ENCODE results near the gene LRG1. TPM values are rescaled to one million over a fixed set of nuclear protein-coding genes. Genes with fewer than 3 reads are reported as not detected.

The LRG1 gene
- polyA plus RNA-seq, 1 donor from 2014 or later = not detected

- TF ChIP-seq POLR2AphosphoS5 (IDR thresholded peaks at IDR 0.05) (no peak), TAF1 (IDR thresholded peaks at IDR 0.05; ENCODE audit: low read depth) (no peak), SMC3 (conservative IDR thresholded peaks at IDR 0.05; ENCODE audit: poor library complexity) (no peak), REST (IDR thresholded peaks at IDR 0.05; ENCODE audit: borderline replicate concordance) (no peak)
- Histone ChIP-seq H3K4me2 (ENCODE audit: low read length) (no peak overlapping the region), H2AFZ (ENCODE audit: low read depth, low read length) (no peak overlapping the region), H3K36me3 (ENCODE audit: insufficient read depth, low read length) (no peaks in the 10 kb centered on the region), H3K9ac (ENCODE audit: low read length) (no peak overlapping the region), H3K27me3 (ENCODE audit: insufficient read depth, low read depth, low read length) (no peaks in the 10 kb centered on the region), H3F3A (ENCODE audit: insufficient read depth, low read length, poor library complexity, severe bottlenecking) (no peaks in the 10 kb centered on the region), H4K20me1 (ENCODE audit: insufficient read depth) (no peaks in the 10 kb centered on the region), H3K4me3 (ENCODE audit: low read length) (no peak overlapping the region), H3K9me3 (ENCODE audit: low read length) (no peaks in the 10 kb centered on the region), H3K27ac (ENCODE audit: low read length) (no peak overlapping the region), H3K9me2 (ENCODE audit: insufficient read depth, low read length) (no peaks in the 10 kb centered on the region), H3K79me2 (replicated peaks; ENCODE audit: insufficient read depth, low read length) (no peaks in the 10 kb centered on the region)
Observed at GRCh38 chr19:4538601-4538954, 1.3 kb downstream of the LRG1 start.

- Histone ChIP-seq H3K9me3 (ENCODE audit: low read length) (no peaks in the 10 kb centered on the region), H3K9me2 (ENCODE audit: insufficient read depth, low read length) (no peaks in the 10 kb centered on the region)
- no peak for TF ChIP-seq RAD21 (conservative IDR thresholded peaks at IDR 0.05)
- no peak for TF ChIP-seq POLR2AphosphoS5 (IDR thresholded peaks at IDR 0.05)
- TF ChIP-seq CTCF (IDR thresholded peaks at IDR 0.05; ENCODE audit: poor library complexity, severe bottlenecking) = no peak
- TF ChIP-seq MXI1 (conservative IDR thresholded peaks at IDR 0.05; ENCODE audit: poor library complexity, severe bottlenecking) = no peak
- TF ChIP-seq SMC3 (conservative IDR thresholded peaks at IDR 0.05; ENCODE audit: poor library complexity) = no peak
- TF ChIP-seq TAF1 (IDR thresholded peaks at IDR 0.05; ENCODE audit: low read depth) = no peak
Observed at GRCh38 chr19:4537953-4538600, 1.8 kb downstream of the LRG1 start.

GRCh38 chr19:4536798-4537197 is 3.0 kb downstream of the LRG1 start:
- Histone ChIP-seq H3F3A (ENCODE audit: insufficient read depth, low read length, poor library complexity, severe bottlenecking) (no peaks in the 10 kb centered on the region), H3K9me3 (ENCODE audit: low read length) (no peaks in the 10 kb centered on the region), H3K27me3 (ENCODE audit: insufficient read depth, low read depth, low read length) (no peaks in the 10 kb centered on the region), H3K9ac (ENCODE audit: low read length) (no peak overlapping the region), H3K27ac (ENCODE audit: low read length) (no peak overlapping the region), H3K4me2 (ENCODE audit: low read length) (no peak overlapping the region), H3K79me2 (replicated peaks; ENCODE audit: insufficient read depth, low read length) (no peaks in the 10 kb centered on the region), H3K4me3 (ENCODE audit: low read length) (no peak overlapping the region), H3K9me2 (ENCODE audit: insufficient read depth, low read length) (no peaks in the 10 kb centered on the region), H2AFZ (ENCODE audit: low read depth, low read length) (no peak overlapping the region), H3K36me3 (ENCODE audit: insufficient read depth, low read length) (no peaks in the 10 kb centered on the region), H4K20me1 (ENCODE audit: insufficient read depth) (no peaks in the 10 kb centered on the region)
- TF ChIP-seq RAD21 (conservative IDR thresholded peaks at IDR 0.05) = no peak
- TF ChIP-seq CTCF (IDR thresholded peaks at IDR 0.05; ENCODE audit: poor library complexity, severe bottlenecking) = no peak
- TF ChIP-seq EP300 (conservative IDR thresholded peaks at IDR 0.05; ENCODE audit: poor library complexity, severe bottlenecking) = no peak
- TF ChIP-seq POLR2AphosphoS5 (IDR thresholded peaks at IDR 0.05) = no peak
- TF ChIP-seq EZH2 (IDR thresholded peaks at IDR 0.05; ENCODE audit: borderline replicate concordance, insufficient read depth, low read length, poor library complexity, severe bottlenecking) = no peak
- TF ChIP-seq MXI1 (conservative IDR thresholded peaks at IDR 0.05; ENCODE audit: poor library complexity, severe bottlenecking) = no peak
- no peak for TF ChIP-seq TAF1 (IDR thresholded peaks at IDR 0.05; ENCODE audit: low read depth)
- TF ChIP-seq SMC3 (conservative IDR thresholded peaks at IDR 0.05; ENCODE audit: poor library complexity) = no peak
- TF ChIP-seq REST (IDR thresholded peaks at IDR 0.05; ENCODE audit: borderline replicate concordance) = no peak

More at GRCh38 chr19:4537953-4538600, 1.8 kb downstream of the LRG1 start:
- H3K27ac ChIP-seq (ENCODE audit: low read length) = no peak overlapping the region
- no peaks in the 10 kb centered on the region for H3K27me3 ChIP-seq (ENCODE audit: insufficient read depth, low read depth, low read length)
- H3F3A ChIP-seq (ENCODE audit: insufficient read depth, low read length, poor library complexity, severe bottlenecking) = no peaks in the 10 kb centered on the region
- no peaks in the 10 kb centered on the region for H4K20me1 ChIP-seq (ENCODE audit: insufficient read depth)
- no peak overlapping the region for H3K9ac ChIP-seq (ENCODE audit: low read length)
- no peak overlapping the region for H3K4me2 ChIP-seq (ENCODE audit: low read length)
- no peak overlapping the region for H2AFZ ChIP-seq (ENCODE audit: low read depth, low read length)
- no peaks in the 10 kb centered on the region for H3K36me3 ChIP-seq (ENCODE audit: insufficient read depth, low read length)
- no peak overlapping the region for H3K4me3 ChIP-seq (ENCODE audit: low read length)
- H3K79me2 ChIP-seq (replicated peaks; ENCODE audit: insufficient read depth, low read length) = no peaks in the 10 kb centered on the region

Measured in neural cell (in vitro differentiated cells).